HUDEP-2 (cell line): ENCODE data around the gene RUVBL1.
A peak's percentile ranks its signal among the peaks of the same experiment; 100 is the strongest.

Source experiments
- DNase-seq, 76 experiments: peaks; one replicate each; lab custom pipeline; 2025; ENCODE audit not compliant: unreplicated experiment in 76 of 76; lab: John Stamatoyannopoulos, UW

RUVBL1 gene

GRCh38 chr3:128143496-128143895 is 19.9 kb upstream of the RUVBL1 start:
- no peak for DNase-seq

GRCh38 chr3:128133273-128133883 is 9.8 kb upstream of the RUVBL1 start:
- DNase-seq, result peak in 47 of 76 experiments; percentile 4 to 65 (median 27)

- no peak for DNase-seq
These were observed 8.5 kb upstream of the RUVBL1 start for GRCh38 chr3:128131897-128132646.

GRCh38 chr3:128128251-128128650 is 4.6 kb upstream of the RUVBL1 start:
- DNase-seq, result peak in 53 of 76 experiments; percentile 6 to 72 (median 33)

GRCh38 chr3:128127236-128127635 is 3.6 kb upstream of the RUVBL1 start:
- DNase-seq, result no peak

GRCh38 chr3:128123156-128123537 is 465 bp downstream of the RUVBL1 start:
- DNase-seq, result peak in 5 of 76 experiments; percentile 5 to 37 (median 18)

- DNase-seq, result no peak
These were observed 1.6 kb downstream of the RUVBL1 start for GRCh38 chr3:128122013-128122412.

GRCh38 chr3:128113817-128114794 is 9.5 kb downstream of the RUVBL1 start:
- no peak for DNase-seq

GRCh38 chr3:128112357-128112968 is 11.1 kb downstream of the RUVBL1 start:
- peak in 18 of 76 experiments; percentile 3 to 46 (median 18) for DNase-seq

- no peak for DNase-seq
These were observed 12.5 kb downstream of the RUVBL1 start for GRCh38 chr3:128111147-128111546.

GRCh38 chr3:128107834-128108233 is 15.8 kb downstream of the RUVBL1 start:
- no peak for DNase-seq

- DNase-seq, result no peak
These were observed 20.4 kb downstream of the RUVBL1 start for GRCh38 chr3:128103136-128103676.

GRCh38 chr3:128100638-128101037 is 23.0 kb downstream of the RUVBL1 start:
- no peak for DNase-seq

GRCh38 chr3:128100161-128100560 is 23.5 kb downstream of the RUVBL1 start:
- no peak for DNase-seq

- no peak for DNase-seq
These were observed 25.4 kb downstream of the RUVBL1 start for GRCh38 chr3:128098234-128098633.

GRCh38 chr3:128095222-128095703 is 28.3 kb downstream of the RUVBL1 start:
- peak in 63 of 76 experiments; percentile 2 to 76 (median 57) for DNase-seq

- DNase-seq, result no peak
These were observed 29.1 kb downstream of the RUVBL1 start for GRCh38 chr3:128094295-128095151.

GRCh38 chr3:128091586-128091985 is 32.0 kb downstream of the RUVBL1 start:
- DNase-seq, result no peak

- no peak for DNase-seq
These were observed 34.5 kb downstream of the RUVBL1 start for GRCh38 chr3:128089135-128089534.
